BE2C (cell line): ENCODE measurements around the gene TDP1.

ENCODE experiments used
- DNase-seq: peaks from one replicate; pipeline ENCODE4 v3.0.0-alpha.2; 2020
- H3K27me3 ChIP-seq: fragments of 250-450 bp; sonication (Bioruptor Pico); 2 replicates; pipeline ENCODE4 v1.5.1; 2020; ENCODE audit warnings: mild to moderate bottlenecking
- H3K36me3 ChIP-seq: fragments of 250-450 bp; sonication (Bioruptor Pico); 2 replicates; pipeline ENCODE4 v1.5.1; 2020; ENCODE audit warnings: mild to moderate bottlenecking
- H3K4me1 ChIP-seq: fragments of 250-450 bp; sonication (Bioruptor Pico); 2 replicates; pipeline ENCODE4 v1.5.1; 2020
- H3K4me3 ChIP-seq: 2 replicates; pipeline ENCODE4 v1.5.1; 2011; ENCODE audit warnings: low read depth, low read length
- H3K9me3 ChIP-seq: fragments of 250-450 bp; sonication (Bioruptor Pico); 2 replicates; pipeline ENCODE4 v1.5.1; 2020
- TF ChIP-seq, protein P1 (sequence below): IDR thresholded peaks from 2 replicates; pipeline ENCODE4 v1.5.1; 2012; ENCODE audit warnings: mild to moderate bottlenecking, low read depth, low read length

Gene TDP1

DNA sequence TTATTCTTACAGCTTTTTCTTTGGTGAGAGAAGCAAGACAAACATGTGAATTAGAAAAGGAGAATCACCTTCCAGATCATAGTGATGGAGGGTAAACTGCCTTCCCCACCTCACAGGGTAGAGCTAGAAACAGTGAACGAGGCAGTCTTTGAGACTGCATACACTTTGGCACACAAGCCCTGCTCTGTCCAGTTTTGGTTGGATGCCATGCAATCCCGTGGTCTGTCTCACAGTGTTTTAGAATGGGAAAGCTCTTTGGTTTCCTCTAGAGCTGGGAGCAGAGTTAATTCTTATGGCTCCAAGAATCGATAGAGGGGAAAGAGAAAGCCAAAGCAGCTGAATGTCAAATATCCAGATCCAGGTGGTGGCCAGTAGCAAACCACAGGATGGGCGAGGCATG, 21.9 kb downstream of the TDP1 start:
- TF ChIP-seq, protein P1, sequence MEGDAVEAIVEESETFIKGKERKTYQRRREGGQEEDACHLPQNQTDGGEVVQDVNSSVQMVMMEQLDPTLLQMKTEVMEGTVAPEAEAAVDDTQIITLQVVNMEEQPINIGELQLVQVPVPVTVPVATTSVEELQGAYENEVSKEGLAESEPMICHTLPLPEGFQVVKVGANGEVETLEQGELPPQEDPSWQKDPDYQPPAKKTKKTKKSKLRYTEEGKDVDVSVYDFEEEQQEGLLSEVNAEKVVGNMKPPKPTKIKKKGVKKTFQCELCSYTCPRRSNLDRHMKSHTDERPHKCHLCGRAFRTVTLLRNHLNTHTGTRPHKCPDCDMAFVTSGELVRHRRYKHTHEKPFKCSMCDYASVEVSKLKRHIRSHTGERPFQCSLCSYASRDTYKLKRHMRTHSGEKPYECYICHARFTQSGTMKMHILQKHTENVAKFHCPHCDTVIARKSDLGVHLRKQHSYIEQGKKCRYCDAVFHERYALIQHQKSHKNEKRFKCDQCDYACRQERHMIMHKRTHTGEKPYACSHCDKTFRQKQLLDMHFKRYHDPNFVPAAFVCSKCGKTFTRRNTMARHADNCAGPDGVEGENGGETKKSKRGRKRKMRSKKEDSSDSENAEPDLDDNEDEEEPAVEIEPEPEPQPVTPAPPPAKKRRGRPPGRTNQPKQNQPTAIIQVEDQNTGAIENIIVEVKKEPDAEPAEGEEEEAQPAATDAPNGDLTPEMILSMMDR = no peak
- Histone ChIP-seq H3K9me3 (no peaks in the 10 kb centered on the region), H3K27me3 (no peaks in the 10 kb centered on the region), H3K4me1 (no peaks in the 10 kb centered on the region), H3K4me3 (no peak overlapping the region), H3K36me3 (peaks cover 44% of the 10 kb centered on the region)
- DNase-seq = no peak

DNA sequence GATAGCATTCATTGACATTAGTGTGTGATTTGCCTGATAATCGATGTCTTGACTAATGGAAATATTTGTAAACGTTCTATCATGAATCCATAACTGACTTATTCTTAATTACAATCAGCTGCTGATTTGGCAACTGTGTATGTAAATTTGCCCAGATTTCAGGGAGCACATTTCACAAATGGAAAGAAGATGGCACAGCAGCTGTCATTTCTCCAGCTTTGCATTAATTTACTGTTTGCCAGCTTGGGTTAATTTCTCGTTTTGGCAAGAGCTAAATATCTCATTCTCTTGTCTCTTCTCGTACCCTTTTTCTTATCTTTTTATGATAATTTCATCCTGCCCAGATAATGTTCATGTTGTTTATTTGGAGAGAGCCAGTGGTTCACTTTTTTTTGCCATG, 22.9 kb downstream of the TDP1 start:
- Histone ChIP-seq H3K27me3 (no peaks in the 10 kb centered on the region), H3K9me3 (no peaks in the 10 kb centered on the region), H3K4me3 (no peak overlapping the region), H3K36me3 (peaks cover 37% of the 10 kb centered on the region), H3K4me1 (no peaks in the 10 kb centered on the region)
- no peak for DNase-seq
- TF ChIP-seq, protein P1 = no peak

DNA sequence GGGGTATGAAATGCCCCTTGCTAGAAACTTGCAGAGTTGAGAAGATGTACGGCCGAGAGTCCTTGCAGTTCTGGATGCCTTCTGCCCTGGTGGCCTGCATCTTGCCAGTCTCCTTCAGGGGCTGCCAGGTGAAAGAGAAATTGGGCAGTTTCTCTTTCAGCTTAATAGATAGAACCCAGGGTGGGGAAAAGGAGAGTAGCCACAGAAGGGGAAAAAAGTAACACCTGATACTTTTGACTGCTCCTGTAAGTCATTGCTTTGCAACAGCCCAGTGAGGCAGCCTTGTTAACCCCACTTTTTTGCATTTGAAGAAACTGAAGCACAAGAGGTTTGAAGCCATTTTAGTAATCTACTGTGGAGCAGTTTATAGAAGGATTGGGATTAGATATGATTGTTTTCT, 27.6 kb downstream of the TDP1 start:
- H3K27me3 ChIP-seq = no peaks in the 10 kb centered on the region
- no peaks in the 10 kb centered on the region for H3K9me3 ChIP-seq
- H3K4me1 ChIP-seq = no peaks in the 10 kb centered on the region
- no peak for DNase-seq
- H3K4me3 ChIP-seq = no peak overlapping the region
- peaks cover 31% of the 10 kb centered on the region for H3K36me3 ChIP-seq
- TF ChIP-seq, protein P1 = no peak

DNA sequence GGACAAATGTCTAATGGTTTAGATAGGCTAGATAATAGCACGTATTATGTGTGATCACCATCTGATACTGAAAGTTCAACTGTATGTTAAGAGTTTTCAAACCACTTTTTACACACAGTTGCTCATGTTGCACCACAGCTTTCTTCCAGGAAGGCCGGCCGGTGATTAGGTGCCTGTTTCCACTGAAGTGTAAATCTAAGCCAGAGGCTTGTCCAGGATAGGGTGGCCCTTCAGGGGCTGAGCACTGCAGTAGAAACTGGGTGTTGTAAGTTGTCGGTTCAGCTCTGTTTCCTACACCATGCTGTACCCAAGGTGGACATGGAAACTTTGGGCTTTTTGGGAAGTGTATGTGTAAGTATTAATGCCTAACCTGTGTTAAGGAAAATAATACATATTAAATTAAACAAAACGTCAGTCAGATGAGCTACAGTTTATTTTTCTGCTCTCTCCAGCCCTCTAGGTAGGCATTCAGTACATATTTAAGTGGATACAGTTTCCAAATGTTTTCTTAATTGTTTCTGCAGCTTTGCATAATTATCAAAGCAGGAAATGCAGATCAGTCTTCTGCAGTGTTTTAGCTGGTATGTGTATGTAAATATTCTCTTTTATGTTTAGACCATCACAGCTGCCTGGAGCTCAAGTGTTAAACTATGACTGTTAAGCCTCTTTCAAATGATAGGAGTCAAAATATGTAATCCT, 30.9 kb downstream of the TDP1 start:
- H3K27me3 ChIP-seq = no peaks in the 10 kb centered on the region
- peaks cover 15% of the 10 kb centered on the region for H3K4me1 ChIP-seq
- H3K4me3 ChIP-seq = no peak overlapping the region
- TF ChIP-seq, protein P1 = no peak
- peaks cover 14% of the 10 kb centered on the region for H3K36me3 ChIP-seq
- no peak for DNase-seq
- H3K9me3 ChIP-seq = no peaks in the 10 kb centered on the region

DNA sequence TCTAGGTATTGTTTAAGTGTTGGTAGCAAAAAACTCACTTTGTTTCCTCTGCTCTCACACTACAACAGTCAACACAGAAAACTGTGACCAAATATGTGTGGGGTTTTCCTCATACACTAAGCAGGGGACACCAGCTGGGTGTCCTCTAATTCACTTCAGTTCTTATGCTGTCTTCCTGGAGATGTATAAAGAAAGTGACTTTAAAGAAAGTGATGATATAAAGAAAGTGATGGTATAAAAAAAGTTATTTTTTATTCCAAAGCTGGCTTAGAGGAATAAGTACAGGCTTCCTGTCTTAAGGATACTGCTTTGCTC, 31.4 kb downstream of the TDP1 start:
- Histone ChIP-seq H3K27me3 (no peaks in the 10 kb centered on the region), H3K36me3 (peaks cover 14% of the 10 kb centered on the region), H3K9me3 (no peaks in the 10 kb centered on the region), H3K4me1 (peaks cover 15% of the 10 kb centered on the region), H3K4me3 (no peak overlapping the region)
- TF ChIP-seq, protein P1 = no peak
- DNase-seq = no peak

DNA sequence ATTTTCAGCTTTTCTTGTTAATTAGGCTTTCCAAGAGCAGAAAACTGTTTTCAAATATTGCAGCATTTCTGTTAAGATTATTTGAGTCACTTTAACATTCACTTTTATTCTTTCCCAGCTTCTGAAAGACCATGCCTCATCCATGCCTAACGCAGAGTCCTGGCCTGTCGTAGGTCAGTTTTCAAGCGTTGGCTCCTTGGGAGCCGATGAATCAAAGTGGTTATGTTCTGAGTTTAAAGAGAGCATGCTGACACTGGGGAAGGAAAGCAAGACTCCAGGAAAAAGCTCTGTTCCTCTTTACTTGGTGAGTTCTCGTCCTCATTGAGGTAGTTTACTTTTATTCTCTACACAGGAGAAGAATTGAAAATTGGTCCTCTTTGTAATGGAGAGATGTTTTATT, 33.1 kb downstream of the TDP1 start:
- no peaks in the 10 kb centered on the region for H3K27me3 ChIP-seq
- TF ChIP-seq, protein P1 = no peak
- peaks cover 15% of the 10 kb centered on the region for H3K4me1 ChIP-seq
- H3K4me3 ChIP-seq = no peak overlapping the region
- H3K36me3 ChIP-seq = peaks cover 25% of the 10 kb centered on the region
- DNase-seq = no peak
- H3K9me3 ChIP-seq = no peaks in the 10 kb centered on the region
